Omental fat pad (tissue), 4 donors: Measurements from ENCODE around the gene DNAI2. TPM values are rescaled to one million over a fixed set of nuclear protein-coding genes. Genes with fewer than 3 reads are reported as not detected.
A peak's percentile ranks its signal among the peaks of the same experiment; 100 is the strongest.
"Not testable (repeated sequence)": the region's sequence is repeated elsewhere in the genome, so short reads cannot be mapped to it uniquely, and the experiment has no call there.

Experiments used
- ATAC-seq: fragments of 150-250 bp; one replicate; pipeline ENCODE4 v1.9.1; 2016; ENCODE audit warnings: mild to moderate bottlenecking, moderate library complexity; ENCODE audit not compliant: low FRiP score
- DNase-seq: peaks from one replicate; pipeline ENCODE4 v3.0.0-alpha.2; 2019; ENCODE audit warnings: low spot score
- total RNA-seq, 4 donors: library from RNA; depleted of rRNA; stranded (reverse); fragments of >200 nt; gene quantifications; one replicate each; pipeline ENCODE4 v1.1.0, GENCODE V29; 2016
- TF ChIP-seq, protein P1 (sequence below), 3 donors: fragments of 450-650 bp; IDR thresholded peaks; one replicate each; pipeline ENCODE4 v1.5.1; 2016 to 2017; ENCODE audit warnings: antibody characterized with exemption in 3 of 3, mild to moderate bottlenecking in 3 of 3, moderate library complexity in 2 of 3

DNAI2 gene
- total RNA-seq, 4 donors from 2014 or later, result not detected

DNA sequence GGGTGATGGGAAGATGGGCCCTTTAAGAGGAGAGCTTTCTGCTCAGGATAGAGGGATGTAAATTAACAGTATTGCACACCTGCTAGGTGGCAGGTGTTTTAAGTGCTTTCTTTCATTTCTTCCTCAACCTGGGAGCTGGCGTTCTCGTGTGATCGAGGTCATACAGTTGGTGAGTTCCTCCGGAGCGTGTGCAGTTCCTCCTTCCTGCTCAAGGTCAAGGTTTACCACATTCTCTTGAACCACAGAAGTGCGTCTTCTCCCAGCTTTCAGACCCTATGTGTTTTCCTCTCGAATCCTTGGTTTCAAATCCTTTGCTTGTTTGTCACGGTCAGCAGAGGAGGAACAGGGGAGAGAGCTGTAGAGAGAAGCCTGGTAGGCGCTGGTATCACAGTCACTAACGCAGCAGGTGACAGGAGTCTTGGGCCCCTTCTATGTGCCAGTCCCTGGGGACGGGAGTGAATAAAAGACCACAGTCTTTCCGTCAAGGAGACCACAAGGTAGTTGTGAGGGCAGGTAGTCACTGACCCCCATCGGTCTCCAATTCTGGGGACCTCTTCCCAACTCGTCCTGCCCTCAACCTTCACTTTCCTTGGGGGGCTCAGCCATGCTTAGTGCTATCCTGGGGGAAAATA lies 791 bp downstream of the DNAI2 start:
- ATAC-seq, result no peak
- TF ChIP-seq, protein P1, sequence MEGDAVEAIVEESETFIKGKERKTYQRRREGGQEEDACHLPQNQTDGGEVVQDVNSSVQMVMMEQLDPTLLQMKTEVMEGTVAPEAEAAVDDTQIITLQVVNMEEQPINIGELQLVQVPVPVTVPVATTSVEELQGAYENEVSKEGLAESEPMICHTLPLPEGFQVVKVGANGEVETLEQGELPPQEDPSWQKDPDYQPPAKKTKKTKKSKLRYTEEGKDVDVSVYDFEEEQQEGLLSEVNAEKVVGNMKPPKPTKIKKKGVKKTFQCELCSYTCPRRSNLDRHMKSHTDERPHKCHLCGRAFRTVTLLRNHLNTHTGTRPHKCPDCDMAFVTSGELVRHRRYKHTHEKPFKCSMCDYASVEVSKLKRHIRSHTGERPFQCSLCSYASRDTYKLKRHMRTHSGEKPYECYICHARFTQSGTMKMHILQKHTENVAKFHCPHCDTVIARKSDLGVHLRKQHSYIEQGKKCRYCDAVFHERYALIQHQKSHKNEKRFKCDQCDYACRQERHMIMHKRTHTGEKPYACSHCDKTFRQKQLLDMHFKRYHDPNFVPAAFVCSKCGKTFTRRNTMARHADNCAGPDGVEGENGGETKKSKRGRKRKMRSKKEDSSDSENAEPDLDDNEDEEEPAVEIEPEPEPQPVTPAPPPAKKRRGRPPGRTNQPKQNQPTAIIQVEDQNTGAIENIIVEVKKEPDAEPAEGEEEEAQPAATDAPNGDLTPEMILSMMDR (IDR thresholded peaks at IDR 0.05), result no peak
- no peak for DNase-seq

DNA sequence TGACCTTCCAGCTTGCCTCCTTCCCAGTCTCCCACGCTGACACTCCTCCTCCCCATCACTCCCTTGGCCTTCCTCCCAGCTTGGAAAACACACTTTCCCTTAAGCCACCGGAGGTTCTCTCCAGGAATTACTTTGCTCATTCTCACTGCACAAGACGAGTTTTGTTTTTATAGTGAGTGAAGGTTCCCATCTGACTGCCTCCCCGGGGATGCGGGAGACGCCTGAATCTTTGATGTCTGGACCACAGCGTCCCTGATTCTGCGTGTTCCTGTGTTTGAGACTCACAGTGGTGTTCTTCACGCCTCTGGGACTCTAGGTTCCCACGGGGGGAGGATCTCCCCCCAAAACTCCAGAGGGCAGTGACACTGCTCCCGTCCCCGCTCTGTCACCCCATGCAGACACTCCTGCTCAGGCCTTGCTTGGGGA lies 2.0 kb downstream of the DNAI2 start:
- peak; percentile 62 for ATAC-seq
- TF ChIP-seq, protein P1 (IDR thresholded peaks at IDR 0.05), result no peak
- DNase-seq, result no peak

DNA sequence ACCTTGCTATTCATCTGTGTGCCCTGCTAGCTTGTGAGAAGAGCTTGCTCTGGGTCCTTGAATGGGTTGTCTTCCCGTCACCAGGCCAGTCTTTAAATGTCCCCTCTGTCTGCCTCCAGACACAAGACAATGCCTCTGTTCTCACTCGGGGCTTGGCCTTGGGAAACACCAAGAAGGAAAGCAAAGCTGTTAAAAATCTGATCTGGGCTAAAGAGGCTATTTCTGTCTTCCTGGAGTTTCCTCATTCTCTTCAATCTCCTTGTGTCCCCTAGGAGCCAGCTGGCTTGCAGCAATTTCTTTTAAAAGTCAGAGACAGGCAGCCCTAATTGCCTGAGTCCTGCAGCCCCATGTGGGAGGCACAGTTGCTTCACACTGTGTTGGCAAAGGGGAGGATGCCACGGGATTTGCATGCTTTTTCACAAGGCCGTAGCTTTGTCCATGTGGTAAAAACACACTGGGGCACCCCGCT lies 2.5 kb downstream of the DNAI2 start:
- ATAC-seq, result peak; percentile 19
- no peak for DNase-seq

DNA sequence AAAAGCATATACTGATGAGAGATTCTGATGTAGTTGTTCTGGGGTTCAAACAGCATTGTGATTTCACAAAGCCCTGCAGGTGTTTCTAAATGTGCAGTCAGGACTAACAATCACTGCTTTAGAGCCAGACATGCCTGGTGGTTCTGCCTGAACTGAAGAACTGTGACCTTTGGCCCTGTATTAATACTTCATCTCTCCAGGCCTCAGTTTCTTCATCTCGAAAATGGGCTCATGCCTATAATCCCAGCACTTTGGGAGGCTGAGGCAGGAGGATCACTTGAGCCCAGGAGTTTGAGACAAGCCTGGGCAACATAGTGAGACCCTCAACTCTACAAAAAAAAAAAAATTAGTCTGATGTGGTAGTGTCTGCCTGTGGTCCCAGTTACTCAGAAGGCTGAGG lies 3.9 kb downstream of the DNAI2 start:
- no peak for ATAC-seq
- DNase-seq, result no peak
- TF ChIP-seq, protein P1 (IDR thresholded peaks at IDR 0.05), result no peak

More for the DNA sequence above, 2.5 kb downstream of the DNAI2 start:
- TF ChIP-seq, protein P1 (IDR thresholded peaks at IDR 0.05), result no peak

DNA sequence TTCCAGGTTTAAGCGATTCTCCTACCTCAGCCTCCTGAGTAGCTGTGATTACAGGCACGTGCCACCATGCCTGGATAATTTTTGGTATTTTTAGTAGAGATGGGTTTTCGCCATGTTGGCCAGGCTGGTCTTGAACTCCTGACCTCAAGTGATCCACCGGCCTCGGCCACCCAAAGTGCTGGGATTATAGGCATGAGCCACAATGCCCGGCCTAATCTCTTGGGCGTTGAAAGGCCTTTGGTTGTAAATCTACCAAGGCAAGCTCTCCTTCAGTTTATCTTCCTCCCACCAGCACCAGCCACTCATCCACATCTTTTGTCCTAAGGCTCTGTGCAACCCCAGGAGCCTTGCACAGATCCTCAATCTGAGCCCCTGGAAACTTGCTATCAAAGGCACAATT lies 5.6 kb downstream of the DNAI2 start:
- ATAC-seq, DNase-seq: not testable (repeated sequence)

DNA sequence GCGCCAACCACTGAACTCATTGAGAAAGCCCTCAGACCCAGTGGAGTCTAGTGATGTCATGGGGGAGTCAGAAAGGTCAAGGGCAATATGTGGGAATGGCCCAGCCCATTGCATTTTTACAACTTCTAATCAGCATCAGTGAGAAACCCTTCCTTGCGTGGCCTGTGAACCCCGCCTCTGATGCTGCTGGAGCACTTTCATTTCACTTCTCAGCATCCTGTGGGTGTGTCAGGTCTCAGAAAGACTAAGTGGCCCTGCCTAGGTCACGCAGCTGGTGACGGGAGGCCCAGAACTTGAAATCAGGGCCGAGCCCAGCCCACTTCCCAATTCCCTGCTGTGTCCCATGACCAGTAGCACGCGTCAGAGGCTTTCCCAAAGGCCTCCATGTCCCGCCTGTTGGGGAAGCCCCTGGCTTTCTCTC lies 6.1 kb downstream of the DNAI2 start:
- no peak for ATAC-seq

DNA sequence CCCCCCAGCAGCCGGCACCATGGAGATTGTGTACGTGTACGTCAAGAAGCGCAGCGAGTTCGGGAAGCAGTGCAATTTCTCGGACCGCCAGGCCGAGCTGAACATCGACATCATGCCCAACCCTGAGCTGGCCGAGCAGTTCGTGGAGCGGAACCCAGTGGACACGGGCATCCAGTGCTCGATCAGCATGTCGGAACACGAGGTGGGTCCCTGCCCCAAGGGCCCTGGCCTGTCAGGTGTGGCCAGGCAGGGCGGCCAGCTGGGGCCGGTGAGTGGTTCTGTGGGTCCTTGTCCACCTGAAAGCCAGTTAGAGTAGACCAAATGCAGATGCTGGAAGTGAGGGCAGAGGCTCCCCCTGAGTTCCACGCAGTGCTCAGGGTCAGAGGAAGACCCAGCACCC lies 7.8 kb downstream of the DNAI2 start:
- ATAC-seq (no peak), DNase-seq (no peak)
- TF ChIP-seq, protein P1 (IDR thresholded peaks at IDR 0.05), result no peak

More for the DNA sequence above, 6.1 kb downstream of the DNAI2 start:
- no peak for DNase-seq
- TF ChIP-seq, protein P1 (IDR thresholded peaks at IDR 0.05), result no peak

DNA sequence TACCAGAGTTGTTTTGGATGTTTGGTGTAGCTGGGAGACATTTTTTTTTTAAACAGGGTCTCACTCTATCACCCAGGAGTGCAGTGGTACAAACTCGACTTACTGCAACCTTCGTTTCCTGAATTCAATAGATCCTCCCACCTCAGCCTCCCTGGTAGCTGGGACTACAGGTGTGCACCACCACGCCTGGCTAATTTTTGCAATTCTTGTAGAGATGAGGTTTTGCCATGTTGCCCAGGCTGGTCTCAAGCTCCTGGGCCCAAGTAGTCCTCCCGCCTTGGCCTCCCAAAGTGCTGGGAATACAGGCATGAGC lies 8.2 kb downstream of the DNAI2 start:
- not testable (repeated sequence) for ATAC-seq, DNase-seq
